Measurements from ENCODE around the gene NXT1.
A peak's percentile ranks its signal among the peaks of the same experiment; 100 is the strongest.

The NXT1 gene

DNA sequence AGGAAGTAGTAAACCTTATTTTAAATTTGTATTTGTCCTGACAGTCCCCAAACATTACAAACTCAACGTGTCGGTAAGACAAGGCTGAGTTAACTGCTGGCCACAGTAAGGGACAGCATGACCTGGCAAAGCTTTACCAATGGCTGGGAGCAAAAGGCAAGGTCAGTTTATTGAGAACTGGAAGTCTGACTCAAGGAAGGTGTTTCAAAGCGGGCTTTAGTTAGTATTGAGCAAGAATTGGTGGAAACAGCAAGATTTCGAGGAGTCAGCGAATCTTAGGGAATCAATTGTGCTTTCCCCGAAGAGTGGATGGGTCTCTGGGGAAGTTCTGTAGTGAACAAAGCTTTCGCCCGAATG lies 10.5 kb downstream of the NXT1 start:
- DNase-seq (ENCODE audit: low read depth) = no peak

DNA sequence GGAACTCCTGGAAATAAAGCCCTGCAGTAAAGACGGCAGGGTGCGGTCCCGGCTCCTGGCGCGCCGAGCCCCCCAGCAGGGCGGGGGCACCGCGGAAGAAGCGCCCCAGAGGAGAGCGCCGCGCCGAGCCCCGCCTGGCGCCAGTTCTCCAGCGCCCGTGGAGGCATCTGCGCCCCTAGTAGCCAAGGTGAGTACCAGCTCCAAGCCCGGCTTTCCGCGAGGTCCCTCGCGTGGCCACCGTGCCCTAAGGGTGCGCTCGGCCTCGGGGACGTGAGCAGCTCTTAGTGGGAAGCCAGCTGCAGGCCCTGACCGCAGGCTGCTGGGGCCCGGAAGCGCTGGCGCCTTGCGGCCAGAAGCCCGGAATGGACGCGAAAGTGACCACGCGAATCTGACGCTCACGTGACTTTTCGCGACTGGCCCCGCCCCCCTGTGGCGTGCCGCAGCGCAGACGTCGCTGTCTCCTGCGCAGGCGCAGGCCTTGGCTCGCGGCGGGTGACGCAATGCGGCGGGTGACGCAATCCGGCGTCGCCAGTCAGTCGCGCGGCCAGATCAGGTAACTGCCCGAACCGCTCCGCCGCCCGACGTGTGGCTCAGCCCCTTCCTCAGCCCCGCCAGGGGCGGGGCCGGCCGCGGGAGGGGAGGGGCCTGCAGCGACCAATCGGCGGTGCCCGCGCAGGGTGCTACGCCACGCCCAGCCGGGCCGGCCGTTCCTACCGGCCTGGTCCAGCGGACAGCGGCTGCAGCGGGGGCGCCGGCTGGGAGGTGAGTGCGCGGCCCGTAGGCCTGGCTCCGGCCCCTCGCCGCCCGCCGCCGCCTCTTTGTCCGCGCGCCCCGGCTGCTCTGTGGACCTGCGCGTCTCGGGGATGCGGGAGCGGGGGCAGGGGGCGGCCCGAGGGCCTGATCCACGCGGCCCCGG lies 11.1 kb downstream of the NXT1 start, which contains the start of gene GZF1:
GZF1 (plus strand) TSS at position 707 of the 916 bp plus-strand sequence. CDS start 2,202 bp downstream, outside the sequence.
- DNase-seq (ENCODE audit: low read depth) = peak; percentile 97

DNA sequence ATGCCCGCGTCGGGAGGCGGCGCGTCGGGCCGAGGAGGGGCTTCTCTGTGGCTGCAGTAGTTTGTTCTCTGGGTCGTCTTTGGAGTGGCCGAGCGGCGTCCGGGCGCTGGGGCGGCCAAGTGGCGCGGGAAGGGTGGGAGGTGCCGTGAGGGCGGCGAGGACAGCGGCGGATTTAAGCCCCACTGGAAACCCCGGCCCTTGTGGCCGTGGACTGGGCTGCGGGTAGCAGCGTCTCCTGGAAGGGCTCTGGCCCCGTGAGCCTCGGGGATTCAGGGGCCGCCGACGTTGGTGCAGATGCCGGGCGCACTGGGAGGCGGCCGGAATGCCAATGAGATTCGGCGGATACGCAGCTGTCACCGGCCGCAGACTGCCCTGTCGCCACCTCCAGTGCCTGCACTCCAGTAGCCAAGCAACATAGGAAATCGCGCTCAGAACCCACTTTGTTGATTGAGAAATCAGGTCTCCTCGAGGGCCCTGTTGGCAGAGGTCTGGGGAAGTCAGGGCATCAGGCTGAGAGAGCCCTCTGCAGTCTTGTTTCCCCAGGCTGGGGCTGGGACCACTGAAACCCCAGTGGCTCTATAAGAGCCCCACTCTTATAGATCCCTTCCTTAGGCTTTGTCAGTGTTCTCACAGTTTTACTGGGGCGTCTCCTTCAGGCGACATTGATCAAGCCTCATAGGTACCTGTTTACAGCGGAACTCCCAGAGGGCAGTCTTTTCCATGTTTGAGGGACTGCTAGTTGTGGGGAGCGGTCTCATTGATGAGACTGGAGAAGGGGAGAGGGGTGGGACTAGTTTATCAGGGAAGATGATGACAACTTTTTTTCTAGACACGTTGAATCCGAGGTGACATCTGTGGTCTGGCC lies 12.0 kb downstream of the NXT1 start:
- DNase-seq (ENCODE audit: low read depth) = no peak

DNA sequence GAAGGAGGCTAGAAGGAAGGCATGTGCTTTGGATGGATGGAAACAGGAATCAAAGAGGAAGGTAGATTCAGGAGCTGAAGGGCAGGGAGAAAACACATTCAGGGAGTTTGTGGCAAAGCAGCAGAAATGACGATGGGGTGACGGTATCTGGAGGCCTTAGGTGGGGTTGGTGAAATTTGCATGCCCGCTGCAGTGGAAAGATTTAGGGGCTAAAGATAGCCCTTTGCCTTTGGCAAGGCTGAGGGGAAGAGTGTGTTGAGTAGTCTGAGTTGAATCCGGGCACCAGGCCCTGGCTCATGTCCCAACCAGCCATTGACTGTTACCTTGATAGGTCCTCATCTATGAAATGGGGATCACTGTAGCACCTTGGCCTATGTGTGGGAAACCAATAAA lies 12.7 kb downstream of the NXT1 start:
- DNase-seq (ENCODE audit: low read depth) = no peak

DNA sequence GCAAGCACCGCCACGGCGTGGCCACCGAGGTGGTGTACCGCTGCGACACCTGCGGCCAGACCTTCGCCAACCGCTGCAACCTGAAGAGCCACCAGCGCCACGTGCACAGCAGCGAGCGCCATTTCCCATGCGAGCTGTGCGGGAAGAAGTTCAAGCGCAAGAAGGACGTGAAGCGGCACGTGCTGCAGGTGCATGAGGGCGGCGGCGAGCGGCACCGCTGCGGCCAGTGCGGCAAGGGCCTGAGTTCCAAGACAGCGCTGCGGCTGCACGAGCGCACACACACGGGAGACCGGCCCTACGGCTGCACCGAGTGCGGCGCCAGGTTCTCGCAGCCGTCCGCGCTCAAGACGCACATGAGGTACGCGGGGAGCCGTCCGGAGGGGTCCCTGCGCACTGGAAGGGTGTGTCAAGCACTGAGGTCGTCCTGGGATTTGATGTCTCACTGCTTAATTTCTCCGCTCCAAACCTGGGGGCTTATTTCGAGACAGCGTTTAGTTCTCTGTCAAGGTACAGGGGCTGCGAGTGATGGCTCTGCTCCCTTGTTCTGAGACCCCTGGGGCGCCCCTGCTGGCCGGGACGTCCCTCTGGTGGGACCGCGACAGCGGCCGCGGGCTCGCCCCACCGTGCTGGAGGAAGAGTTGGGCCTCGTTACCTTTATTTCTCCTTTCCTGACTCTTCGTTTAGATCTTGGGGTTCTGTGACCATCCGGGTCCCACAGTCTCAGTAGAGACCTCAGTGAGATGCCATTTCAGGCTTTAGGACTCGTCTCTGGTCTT lies 15.0 kb downstream of the NXT1 start:
- no peak for DNase-seq (ENCODE audit: low read depth)

DNA sequence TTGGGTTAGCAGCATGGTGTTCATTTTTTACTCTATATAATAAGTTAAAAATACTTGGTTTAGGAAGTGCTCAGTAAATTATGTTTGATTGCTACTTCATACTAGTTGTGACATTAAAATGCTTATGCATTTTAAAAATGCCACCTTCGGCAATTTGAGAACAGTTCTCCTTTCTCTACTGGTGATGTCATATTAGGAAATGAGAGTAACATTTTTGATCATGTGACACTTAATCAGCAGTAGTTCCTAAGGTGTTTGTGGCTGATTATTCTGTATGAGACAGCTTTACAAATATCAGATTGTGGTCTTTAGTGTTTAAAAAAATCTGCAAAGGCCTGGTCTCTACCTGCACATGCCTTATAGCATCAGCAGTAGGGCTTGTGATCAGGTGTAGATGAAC lies 15.8 kb downstream of the NXT1 start:
- no peak for DNase-seq (ENCODE audit: low read depth)

DNA sequence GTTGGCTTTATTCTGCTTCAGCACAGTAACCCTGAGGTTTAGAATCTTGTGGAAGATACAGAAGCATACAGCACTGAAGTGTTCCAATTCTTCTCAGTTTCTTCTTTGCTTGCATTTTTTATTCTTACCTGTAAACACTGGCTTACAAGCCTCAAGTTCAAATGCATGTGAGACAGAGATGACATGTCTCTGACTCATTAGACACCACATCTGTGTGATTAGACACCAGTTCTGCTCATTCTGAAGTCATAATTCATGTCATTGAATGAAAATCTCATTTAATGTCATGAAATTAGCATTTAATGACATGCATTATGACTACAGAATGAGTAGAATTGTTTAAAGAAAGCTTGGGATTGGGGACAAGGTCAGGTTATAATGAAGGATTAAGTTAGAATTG lies 17.2 kb downstream of the NXT1 start:
- no peak for DNase-seq (ENCODE audit: low read depth)

DNA sequence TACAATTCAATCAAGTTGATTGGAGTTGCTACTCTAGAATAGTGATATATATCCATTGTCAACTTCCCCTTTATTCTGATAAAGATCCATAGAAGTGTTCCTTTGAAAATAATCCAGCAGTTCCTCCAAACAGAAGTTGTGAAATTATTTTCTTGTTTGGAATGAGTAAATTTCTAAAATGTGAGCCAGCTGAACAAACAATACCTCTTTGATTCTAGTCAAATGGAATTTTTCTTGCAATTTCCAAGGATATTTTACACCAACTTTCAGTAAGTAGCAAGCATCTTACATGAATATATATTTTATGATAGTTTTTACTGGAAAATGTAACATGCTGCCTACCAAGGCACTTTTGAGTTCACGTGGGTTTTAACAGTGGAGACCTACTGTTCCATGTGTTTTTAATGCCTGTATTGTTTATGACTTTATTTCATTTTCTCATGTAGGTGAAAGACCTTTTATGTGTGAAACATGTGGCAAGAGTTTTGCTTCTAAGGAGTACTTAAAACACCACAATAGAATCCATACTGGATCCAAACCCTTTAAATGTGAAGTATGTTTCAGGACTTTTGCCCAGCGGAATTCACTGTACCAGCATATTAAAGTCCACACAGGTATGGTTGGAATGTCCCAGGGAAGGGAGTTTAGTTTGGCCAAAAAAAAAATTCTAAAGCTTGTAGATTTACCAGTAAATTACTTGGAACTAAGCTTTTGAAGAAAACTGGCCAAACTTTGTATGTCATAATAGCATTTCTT lies 17.9 kb downstream of the NXT1 start:
- no peak for DNase-seq (ENCODE audit: low read depth)

DNA sequence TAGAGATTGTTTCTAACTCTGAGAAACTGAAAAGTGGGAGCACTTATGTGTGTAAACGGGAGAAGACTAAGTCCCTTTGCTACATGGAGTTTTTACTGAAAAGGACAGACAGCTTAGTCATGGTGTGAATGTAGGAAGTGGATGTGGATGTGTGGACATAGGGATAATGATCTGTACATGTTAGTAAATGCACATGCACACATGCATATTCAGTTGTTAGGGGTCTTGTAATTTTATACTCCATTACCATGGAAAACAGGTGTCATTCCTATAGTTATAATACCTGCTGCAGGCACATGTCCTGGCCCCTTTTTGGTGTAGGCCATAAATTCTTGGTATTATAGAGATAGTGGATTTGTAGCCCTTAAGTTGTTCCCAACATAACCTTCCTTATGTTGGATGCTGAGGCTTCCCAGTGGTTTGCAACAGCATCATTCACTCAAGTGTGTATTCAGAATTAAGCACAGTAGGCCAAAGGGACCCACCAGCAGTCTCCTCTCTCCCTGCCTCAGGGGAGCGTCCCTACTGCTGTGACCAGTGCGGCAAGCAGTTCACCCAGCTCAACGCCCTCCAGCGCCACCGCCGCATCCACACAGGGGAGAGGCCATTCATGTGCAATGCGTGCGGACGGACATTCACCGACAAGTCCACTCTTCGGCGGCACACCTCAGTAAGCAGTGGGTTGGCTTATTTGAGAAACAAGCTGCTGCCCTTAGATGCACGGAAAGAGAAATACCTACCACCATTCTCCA lies 18.7 kb downstream of the NXT1 start:
- no peak for DNase-seq (ENCODE audit: low read depth)

DNA sequence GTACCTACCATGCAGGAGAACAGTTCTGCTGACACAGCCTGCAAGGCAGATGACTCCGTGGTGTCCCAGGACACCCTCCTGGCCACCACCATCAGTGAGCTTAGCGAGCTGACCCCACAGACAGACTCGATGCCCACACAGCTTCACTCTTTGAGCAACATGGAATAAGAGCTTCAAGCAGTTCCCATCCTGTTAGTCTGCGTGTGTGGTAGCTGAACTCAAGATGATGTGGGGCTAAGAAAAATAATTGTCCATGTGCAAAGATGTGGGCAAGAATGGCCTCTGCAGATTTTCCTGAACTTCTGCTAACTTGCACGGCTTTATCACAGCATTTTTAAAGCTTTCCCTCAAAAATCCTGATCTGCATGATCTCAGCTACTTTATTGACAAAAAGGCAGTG lies 19.7 kb downstream of the NXT1 start:
- no peak for DNase-seq (ENCODE audit: low read depth)

DNA sequence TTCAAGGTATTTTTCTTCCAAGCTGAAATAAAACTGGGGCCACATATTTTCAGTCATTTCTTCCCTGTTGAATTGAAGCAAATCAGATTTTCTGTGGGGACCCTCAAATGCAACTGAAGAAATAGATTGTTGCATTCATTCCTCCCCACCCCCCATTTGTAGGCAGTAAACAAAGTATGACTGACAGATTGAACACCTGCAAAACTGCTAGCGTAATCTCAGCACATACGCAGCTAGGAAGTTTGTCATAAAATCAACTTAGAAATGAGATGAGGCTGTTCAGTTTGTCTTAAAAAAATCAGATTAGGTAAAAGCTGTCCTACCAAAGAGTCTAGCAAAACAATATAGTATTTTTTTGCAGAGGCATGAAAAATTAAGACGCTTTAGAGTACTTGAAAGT lies 20.3 kb downstream of the NXT1 start:
- DNase-seq (ENCODE audit: low read depth) = no peak

DNA sequence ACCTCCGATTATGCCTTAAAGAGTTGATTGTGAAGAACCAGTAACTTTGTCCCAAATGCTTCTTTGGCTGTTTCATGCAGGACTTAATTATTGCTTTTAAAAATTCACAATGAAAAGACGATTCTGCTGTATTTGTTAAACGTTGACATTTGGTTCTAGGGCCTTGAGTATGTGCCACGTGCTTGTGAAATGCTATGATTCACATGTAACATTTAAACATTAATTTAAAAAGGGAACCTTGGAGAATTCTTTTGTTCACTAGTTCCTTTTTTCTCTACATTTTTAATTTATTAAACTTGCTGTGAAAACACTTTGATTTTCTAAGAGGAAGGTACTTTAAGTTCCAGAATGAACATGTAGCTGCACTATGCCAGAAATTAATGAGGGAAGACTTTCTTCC lies 20.9 kb downstream of the NXT1 start:
- DNase-seq (ENCODE audit: low read depth) = no peak

DNA sequence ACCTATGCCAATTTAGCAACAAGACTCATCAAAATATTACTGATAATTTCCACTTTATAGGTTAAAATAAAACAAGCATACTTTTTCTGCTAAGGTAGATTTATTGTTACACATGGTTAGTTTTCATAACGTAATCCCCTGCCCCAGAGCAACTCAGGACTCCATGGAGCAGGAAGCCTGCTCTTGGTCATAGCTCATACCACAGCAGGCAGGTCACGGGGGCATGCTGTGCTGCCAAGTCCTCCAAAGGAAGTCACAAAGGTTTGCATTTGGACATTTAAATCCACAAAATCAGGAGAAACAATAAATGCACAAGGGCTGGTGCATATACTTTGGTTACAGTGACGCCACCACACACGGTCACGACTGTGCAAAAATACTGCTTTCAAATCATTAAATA lies 23.9 kb downstream of the NXT1 start:
- no peak for DNase-seq (ENCODE audit: low read depth)

DNA sequence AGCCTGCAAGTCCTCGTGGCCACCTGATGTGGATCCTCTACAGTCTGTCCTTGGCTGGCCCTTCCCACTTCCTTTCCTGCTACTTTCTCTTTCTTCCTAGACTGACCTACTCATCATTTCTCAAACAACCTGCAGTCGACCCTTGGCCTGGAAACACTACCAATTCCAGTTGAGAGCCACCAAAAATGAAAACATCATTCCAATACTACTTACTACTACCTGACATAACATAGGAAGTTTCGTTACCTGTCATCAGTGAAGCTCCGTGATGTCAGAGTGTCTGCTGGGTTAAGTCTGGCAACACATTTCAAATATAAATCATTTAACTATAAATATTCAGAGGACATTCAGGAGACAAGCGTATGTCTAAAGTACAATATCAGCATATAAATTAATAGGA lies 25.2 kb downstream of the NXT1 start:
- DNase-seq (ENCODE audit: low read depth) = no peak

DNA sequence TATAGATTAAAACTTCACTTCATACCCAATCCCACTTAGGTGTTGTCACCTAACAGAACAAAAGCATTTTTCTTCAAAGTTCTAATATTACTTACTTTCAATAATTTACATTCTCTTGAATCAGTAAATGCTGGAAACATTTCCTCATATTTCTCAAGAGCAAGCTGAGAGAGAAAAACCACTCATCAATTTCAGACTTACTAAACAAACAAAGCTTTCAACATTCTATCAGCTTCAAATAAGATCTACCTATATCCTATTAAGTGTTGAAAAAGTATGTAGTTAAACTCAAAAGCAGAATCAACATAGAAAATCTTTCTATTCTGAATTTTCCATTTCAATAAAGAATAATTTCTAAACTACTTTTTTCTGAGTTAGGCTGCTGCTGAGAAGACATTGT lies 29.2 kb downstream of the NXT1 start:
- DNase-seq (ENCODE audit: low read depth) = no peak

DNA sequence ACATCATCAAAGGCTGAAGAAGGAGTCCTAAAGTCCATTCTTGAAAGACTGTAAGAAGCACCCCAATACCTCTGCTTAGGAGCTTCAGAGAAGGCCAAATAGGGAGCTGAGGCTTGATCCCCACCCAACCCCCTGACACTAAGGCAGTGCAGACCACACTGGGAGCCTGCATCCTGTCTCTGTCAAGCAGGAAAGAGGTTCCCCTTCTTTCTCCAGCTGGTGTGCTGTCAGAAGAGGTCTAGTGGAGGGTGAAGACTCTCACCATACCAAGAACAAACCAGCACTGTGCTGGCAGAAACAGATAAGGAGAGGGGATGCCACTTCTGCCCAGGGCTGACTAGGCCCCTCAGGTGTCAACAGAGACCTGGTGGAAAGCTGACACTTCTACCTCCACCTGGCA lies 31.3 kb downstream of the NXT1 start:
- DNase-seq (ENCODE audit: low read depth) = no peak

DNA sequence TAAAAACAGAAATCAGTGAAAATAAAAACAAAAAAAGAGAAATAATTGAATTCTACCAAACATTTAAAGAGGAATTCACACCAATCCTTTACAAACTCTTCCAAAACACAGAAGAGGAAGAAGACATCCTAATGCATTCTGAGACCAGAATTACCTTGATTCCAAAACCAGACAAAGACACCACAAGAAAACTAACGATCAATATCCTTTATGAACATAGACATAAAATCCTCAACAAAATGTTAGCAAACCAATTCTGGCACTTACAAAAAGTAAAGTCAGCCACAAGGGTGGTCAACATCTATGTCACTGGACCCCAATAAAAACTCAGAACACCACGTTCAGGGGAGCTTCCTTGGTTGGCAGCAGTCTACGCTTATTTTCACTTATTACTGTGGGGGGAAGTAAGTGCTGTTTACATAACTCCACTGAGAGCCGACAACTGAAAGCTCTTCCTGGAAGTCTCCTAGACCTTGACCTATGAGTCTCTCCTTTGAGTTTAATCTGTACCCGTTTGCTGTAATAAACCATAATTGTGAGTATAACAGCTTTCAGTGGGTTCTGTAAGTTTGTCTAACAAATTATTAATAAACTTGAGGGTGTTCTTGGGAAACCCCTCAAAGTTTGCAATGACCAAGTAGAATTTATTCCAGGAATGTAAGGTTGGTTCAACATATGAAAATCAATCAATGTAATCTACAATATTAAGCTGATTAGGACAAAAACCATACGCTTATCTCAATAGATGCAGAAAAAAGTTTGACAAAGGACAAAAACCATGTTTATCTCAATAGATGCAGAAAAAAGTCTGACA lies 35.9 kb downstream of the NXT1 start:
- DNase-seq (ENCODE audit: low read depth) = no peak

DNA sequence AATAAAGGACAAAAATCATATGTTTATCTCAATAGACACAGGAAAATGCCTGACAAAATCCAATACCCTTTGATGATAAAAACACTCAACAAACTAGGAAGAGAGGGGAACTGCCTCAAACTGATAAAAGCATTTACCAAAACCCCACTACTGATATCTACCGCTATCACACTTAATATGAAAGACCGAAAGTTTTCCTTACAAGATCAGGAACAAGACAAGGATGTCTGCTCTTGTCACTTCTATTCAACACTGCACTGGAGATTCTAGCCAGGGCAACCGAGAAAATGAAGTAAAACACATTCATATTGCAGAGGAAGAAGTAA lies 36.5 kb downstream of the NXT1 start:
- DNase-seq (ENCODE audit: low read depth) = no peak

DNA sequence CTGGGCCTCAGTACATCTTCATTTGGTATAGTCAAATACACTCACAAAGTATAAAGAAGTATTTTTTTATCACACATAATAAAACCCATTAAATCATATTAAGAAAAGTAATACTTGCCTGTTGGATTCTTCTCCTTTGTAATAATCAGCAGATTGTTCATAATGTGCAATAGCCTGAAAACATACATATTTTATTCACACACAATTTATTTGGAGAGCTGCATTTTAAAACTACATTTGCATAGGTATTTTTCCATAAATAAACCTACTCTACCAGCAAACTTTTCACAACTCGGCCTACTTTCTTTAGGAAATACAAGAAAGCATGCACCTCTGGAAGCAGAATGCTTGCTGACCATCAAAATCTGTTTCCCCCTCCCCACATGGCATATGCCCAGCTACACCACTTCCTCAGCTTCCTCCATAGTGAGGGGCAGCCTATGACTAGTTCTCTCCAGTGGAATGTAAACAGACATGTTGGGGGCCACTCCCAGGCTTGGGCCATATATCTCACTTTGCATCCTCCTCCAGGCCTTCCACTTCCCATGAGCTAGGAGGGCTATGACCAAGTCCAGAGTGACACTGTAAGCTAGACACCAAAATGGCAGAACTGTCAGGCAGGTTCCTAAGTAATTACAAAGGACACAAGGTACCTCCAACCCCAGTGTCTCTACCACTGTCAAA lies 39.6 kb downstream of the NXT1 start:
- DNase-seq (ENCODE audit: low read depth) = no peak
